PFSK-1 (cell line): ENCODE results near the gene ZNF354C.

Experiments used
- FOXP2 ChIP-seq: optimal IDR thresholded peaks from 2 replicates; pipeline ENCODE3; 2011; ENCODE audit warnings: borderline replicate concordance, control low read depth, inconsistent platforms; ENCODE audit not compliant: insufficient read depth; ENCODE audit errors: extremely low read length, extremely low read depth
- POLR2AphosphoS5 ChIP-seq: IDR thresholded peaks from 2 replicates; pipeline ENCODE4 v1.6.1; 2012; ENCODE audit warnings: low read depth, mild to moderate bottlenecking, control low read depth, low read length, moderate library complexity
- REST ChIP-seq, 2 experiments: IDR thresholded peaks; 2 replicates each; pipeline versions ENCODE4 v1.6.1 to v1.8.0; 2011 to 2012; ENCODE audit warnings: low read depth in 2 of 2, low read length in 2 of 2, control low read depth in 1 of 2, inconsistent platforms in 1 of 2, mild to moderate bottlenecking in 1 of 2, moderate library complexity in 1 of 2; ENCODE audit not compliant: insufficient read depth in 1 of 2
- SIN3A ChIP-seq: IDR thresholded peaks from 2 replicates; pipeline ENCODE4 v1.6.1; 2012; ENCODE audit warnings: mild to moderate bottlenecking, low read length, moderate library complexity, borderline replicate concordance; ENCODE audit not compliant: insufficient read depth
- TAF1 ChIP-seq: IDR thresholded peaks from 2 replicates; pipeline ENCODE4 v1.6.1; 2012; ENCODE audit warnings: low read length, control low read depth, borderline replicate concordance; ENCODE audit not compliant: insufficient read depth

Gene ZNF354C

GRCh38 chr5:179065703-179066102 lies 5.5 kb downstream of the ZNF354C start:
- TF ChIP-seq SIN3A (no peak), TAF1 (no peak), REST (IDR thresholded peaks at IDR 0.05; ENCODE audit: insufficient read depth in 1 of 2, low read depth in 2 of 2, low read length in 2 of 2) (no peak), POLR2AphosphoS5 (no peak), FOXP2 (no peak)

DNA sequence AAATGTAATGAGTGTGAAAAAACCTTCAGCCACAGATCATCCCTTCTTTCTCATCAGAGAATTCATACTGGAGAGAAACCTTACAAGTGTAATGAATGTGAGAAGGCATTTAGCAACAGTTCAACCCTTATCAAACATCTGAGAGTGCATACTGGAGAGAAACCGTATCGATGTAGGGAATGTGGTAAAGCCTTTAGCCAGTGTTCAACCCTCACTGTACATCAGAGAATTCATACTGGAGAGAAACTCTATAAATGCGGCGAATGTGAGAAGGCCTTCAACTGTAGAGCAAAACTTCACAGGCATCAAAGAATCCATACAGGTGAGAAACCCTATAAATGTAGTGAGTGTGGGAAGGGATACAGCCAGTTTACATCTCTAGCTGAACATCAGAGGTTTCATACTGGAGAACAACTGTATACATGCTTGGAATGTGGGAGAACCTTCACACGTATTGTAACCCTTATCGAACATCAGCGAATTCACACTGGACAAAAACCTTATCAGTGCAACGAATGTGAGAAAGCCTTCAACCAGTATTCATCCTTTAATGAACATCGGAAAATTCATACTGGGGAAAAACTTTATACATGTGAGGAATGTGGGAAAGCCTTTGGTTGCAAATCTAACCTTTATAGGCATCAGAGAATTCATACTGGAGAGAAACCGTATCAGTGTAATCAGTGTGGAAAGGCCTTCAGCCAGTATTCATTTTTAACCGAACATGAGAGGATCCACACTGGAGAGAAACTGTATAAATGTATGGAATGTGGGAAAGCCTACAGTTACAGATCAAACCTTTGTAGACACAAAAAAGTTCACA lies 19.2 kb downstream of the ZNF354C start:
- TF ChIP-seq REST (IDR thresholded peaks at IDR 0.05; ENCODE audit: insufficient read depth in 1 of 2, low read depth in 2 of 2, low read length in 2 of 2) (no peak), SIN3A (no peak)

DNA sequence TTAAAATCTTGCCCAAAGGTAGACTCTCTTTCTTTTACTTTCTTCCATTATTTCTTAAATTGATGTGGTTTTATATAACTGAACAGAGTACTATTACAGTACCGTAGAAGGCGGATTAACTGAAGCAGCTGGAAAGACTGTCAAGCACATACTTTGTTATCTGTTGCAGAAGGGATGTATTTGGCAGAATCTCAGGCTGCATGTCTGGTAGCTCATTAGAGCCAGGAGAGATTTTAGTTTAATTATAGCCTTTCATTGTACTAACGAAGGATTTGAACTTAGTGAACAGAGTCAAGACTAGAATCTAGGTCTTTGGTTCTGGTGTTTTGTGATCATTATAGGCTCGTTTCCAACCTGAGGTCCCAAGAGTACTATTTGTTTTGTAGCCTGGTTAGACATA lies 20.6 kb downstream of the ZNF354C start:
- TF ChIP-seq SIN3A (no peak), FOXP2 (no peak), REST (IDR thresholded peaks at IDR 0.05; ENCODE audit: insufficient read depth in 1 of 2, low read depth in 2 of 2, low read length in 2 of 2) (no peak), TAF1 (no peak), POLR2AphosphoS5 (no peak)

DNA sequence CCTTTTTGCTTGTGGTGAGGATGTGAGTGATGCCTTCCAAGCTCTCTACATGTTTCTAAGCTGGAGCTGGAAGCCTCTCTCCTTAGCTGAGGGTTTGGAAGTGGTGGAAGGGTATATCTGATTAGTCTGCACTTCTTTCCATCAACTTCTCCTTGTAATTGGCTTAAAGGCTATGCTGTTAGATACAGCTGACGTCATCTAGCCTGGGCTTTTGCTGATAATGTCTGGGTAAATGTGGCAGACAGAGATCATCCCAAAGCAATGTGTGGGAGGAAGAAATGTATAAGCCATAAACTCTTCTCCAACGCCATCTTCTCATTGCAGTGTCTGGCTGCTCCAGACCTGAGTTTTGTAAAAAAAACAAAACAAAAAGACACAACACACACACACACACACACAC lies 29.3 kb downstream of the ZNF354C start:
- TF ChIP-seq POLR2AphosphoS5 = no peak
- TF ChIP-seq FOXP2 = no peak
- no peak for TF ChIP-seq REST (IDR thresholded peaks at IDR 0.05; ENCODE audit: insufficient read depth in 1 of 2, low read depth in 2 of 2, low read length in 2 of 2)
- TF ChIP-seq TAF1 = no peak
- no peak for TF ChIP-seq SIN3A

DNA sequence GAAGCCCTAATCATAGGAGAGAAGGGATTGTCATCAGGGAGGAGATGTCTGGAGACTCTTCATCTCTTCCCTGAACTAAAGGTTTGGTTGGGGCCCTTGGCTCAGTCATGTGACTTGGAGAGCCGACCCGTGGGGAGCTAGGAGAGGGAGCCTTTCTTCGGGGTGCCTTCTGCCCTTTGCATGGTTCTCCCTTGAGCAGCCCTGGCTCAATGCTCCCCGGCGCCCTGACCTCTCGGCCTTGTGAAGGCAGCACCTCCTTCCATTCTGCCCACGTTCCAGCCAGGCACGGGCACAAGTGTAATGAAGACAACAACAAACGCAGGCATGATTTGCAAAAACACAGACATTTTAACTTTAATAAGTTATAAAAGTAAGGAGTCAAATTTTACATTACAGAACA lies 50.4 kb downstream of the ZNF354C start:
- TF ChIP-seq REST (IDR thresholded peaks at IDR 0.05; ENCODE audit: insufficient read depth in 1 of 2, low read depth in 2 of 2, low read length in 2 of 2) (no peak), FOXP2 (no peak), POLR2AphosphoS5 (no peak), TAF1 (no peak), SIN3A (no peak)
